ENCODE measurements around the gene AADACL4.
"Not testable (repeated sequence)": the region's sequence is repeated elsewhere in the genome, so short reads cannot be mapped to it uniquely, and the experiment has no call there.

Gene AADACL4

GRCh38 chr1:12629985-12630760 is 13.7 kb upstream of the AADACL4 start:
- no peak for DNase-seq (ENCODE audit: low spot score)

- no peak for DNase-seq (ENCODE audit: low spot score)
Measured at GRCh38 chr1:12630946-12631530, 12.8 kb upstream of the AADACL4 start.

- DNase-seq (ENCODE audit: low spot score): no peak
Measured at GRCh38 chr1:12631571-12631970, 12.3 kb upstream of the AADACL4 start.

GRCh38 chr1:12634156-12634555 is 9.7 kb upstream of the AADACL4 start:
- no peak for DNase-seq (ENCODE audit: low spot score)

- no peak for DNase-seq (ENCODE audit: low spot score)
Measured at GRCh38 chr1:12634696-12635202, 9.1 kb upstream of the AADACL4 start.

GRCh38 chr1:12636098-12636950 is 7.6 kb upstream of the AADACL4 start:
- peak; percentile 54 for DNase-seq (ENCODE audit: low spot score)

GRCh38 chr1:12637693-12638092 is 6.2 kb upstream of the AADACL4 start:
- DNase-seq (ENCODE audit: low spot score): no peak

- DNase-seq (ENCODE audit: low spot score): no peak
Measured at GRCh38 chr1:12640237-12640957, 3.5 kb upstream of the AADACL4 start.

GRCh38 chr1:12640958-12641272 is 3.0 kb upstream of the AADACL4 start:
- no peak for DNase-seq (ENCODE audit: low spot score)

GRCh38 chr1:12643079-12643478 is 806 bp upstream of the AADACL4 start:
- DNase-seq (ENCODE audit: low spot score): no peak

- no peak for DNase-seq (ENCODE audit: low spot score)
Measured at GRCh38 chr1:12644237-12644636, 352 bp downstream of the AADACL4 start.

GRCh38 chr1:12644829-12645228 is 944 bp downstream of the AADACL4 start:
- no peak for DNase-seq (ENCODE audit: low spot score)

GRCh38 chr1:12645401-12645800 is 1.5 kb downstream of the AADACL4 start:
- not testable (repeated sequence) for DNase-seq (ENCODE audit: low spot score)

GRCh38 chr1:12648741-12649140 is 4.9 kb downstream of the AADACL4 start:
- DNase-seq (ENCODE audit: low spot score): no peak

- DNase-seq (ENCODE audit: low spot score): no peak
Measured at GRCh38 chr1:12649971-12650421, 6.1 kb downstream of the AADACL4 start.

GRCh38 chr1:12654004-12654567 is 10.2 kb downstream of the AADACL4 start:
- no peak for DNase-seq (ENCODE audit: low spot score)

GRCh38 chr1:12654657-12655056 is 10.8 kb downstream of the AADACL4 start:
- no peak for DNase-seq (ENCODE audit: low spot score)

- no peak for DNase-seq (ENCODE audit: low spot score)
Measured at GRCh38 chr1:12656575-12656974, 12.7 kb downstream of the AADACL4 start.

- no peak for DNase-seq (ENCODE audit: low spot score)
Measured at GRCh38 chr1:12657060-12657884, 13.4 kb downstream of the AADACL4 start.

GRCh38 chr1:12657885-12658512 is 14.1 kb downstream of the AADACL4 start:
- DNase-seq (ENCODE audit: low spot score): not testable (repeated sequence)
